Panc1 (cell line): ENCODE measurements around the gene MUS81. TPM values are rescaled to one million over a fixed set of nuclear protein-coding genes. Genes with fewer than 3 reads are reported as not detected.

ENCODE experiments used
- ATAC-seq: fragments of 200-7000 bp; cut with Tn5 transposase; 2 replicates; pipeline ENCODE4 v1.9.1; 2020; ENCODE audit warnings: mild to moderate bottlenecking, moderate library complexity
- BruUV-seq: library from RNA; stranded (reverse); fragments of 400-500 nt; replicated peaks from 2 replicates; lab custom pipeline; 2021; lab: Mats Ljungman, UMichigan
- CTCF ChIA-PET: fragments of 300-600 bp; sonication (Branson Sonifier 250); formaldehyde crosslinking; loops from one replicate; lab custom pipeline; 2022; ENCODE audit warnings: antibody characterized with exemption; lab: Charles Lee
- POLR2A ChIA-PET: fragments of 300-600 bp; sonication (Branson Sonifier 250); formaldehyde crosslinking; loops from one replicate; lab custom pipeline; 2022; ENCODE audit warnings: antibody characterized with exemption; lab: Charles Lee
- DNase-seq: peaks from one replicate; pipeline ENCODE4 v3.0.0-alpha.2; 2010; ENCODE audit warnings: low read depth, low spot score
- H3K27ac ChIP-seq: 2 replicates; pipeline ENCODE4 v1.5.1; 2011; ENCODE audit warnings: mild to moderate bottlenecking, low read length, inconsistent platforms
- H3K27me3 ChIP-seq: fragments of 200-500 bp; sonication (Bioruptor generic); 2 replicates; pipeline ENCODE4 v1.6.0; 2014; ENCODE audit warnings: low read length, inconsistent platforms; ENCODE audit not compliant: control insufficient read depth, insufficient read depth
- H3K36me3 ChIP-seq: fragments of 200-500 bp; sonication (Bioruptor generic); 2 replicates; pipeline ENCODE4 v1.5.1; 2014; ENCODE audit warnings: inconsistent platforms, mild to moderate bottlenecking, low read length, moderate library complexity; ENCODE audit not compliant: control insufficient read depth, insufficient read depth
- H3K4me1 ChIP-seq: 2 replicates; pipeline ENCODE4 v1.5.1; 2011; ENCODE audit warnings: inconsistent platforms, mild to moderate bottlenecking, low read length, moderate library complexity; ENCODE audit not compliant: control insufficient read depth, insufficient read depth
- H3K4me3 ChIP-seq, 2 experiments: 2 replicates each; pipeline ENCODE4 v1.5.1; 2011 to 2012; ENCODE audit warnings: low read depth in 2 of 2, low read length in 2 of 2, mild to moderate bottlenecking in 2 of 2, inconsistent platforms in 1 of 2, moderate library complexity in 1 of 2
- H3K9me3 ChIP-seq: fragments of 200-500 bp; sonication (Bioruptor generic); 2 replicates; pipeline ENCODE4 v1.5.1; 2014; ENCODE audit warnings: low read depth, mild to moderate bottlenecking, inconsistent platforms, low read length, moderate library complexity; ENCODE audit not compliant: control insufficient read depth, insufficient read depth
- CTCF ChIP-seq: fragments of 450-650 bp; IDR thresholded peaks from 2 replicates; pipeline ENCODE4 v1.5.1; 2017; ENCODE audit warnings: mild to moderate bottlenecking
- POLR2AphosphoS5 ChIP-seq: IDR thresholded peaks from 2 replicates; pipeline ENCODE4 v1.6.1; 2012; ENCODE audit warnings: mild to moderate bottlenecking, low read depth, low read length, moderate library complexity
- REST ChIP-seq, 2 experiments: IDR thresholded peaks; 2 replicates each; pipeline ENCODE4 v1.6.1; 2011 to 2012; ENCODE audit warnings: low read depth in 2 of 2, control low read depth in 1 of 2, low read length in 1 of 2, mild to moderate bottlenecking in 1 of 2, moderate library complexity in 1 of 2; ENCODE audit not compliant: insufficient read depth in 1 of 2
- SIN3A ChIP-seq: IDR thresholded peaks from 2 replicates; pipeline ENCODE4 v1.6.1; 2012; ENCODE audit warnings: low read depth, mild to moderate bottlenecking, low read length, moderate library complexity, borderline replicate concordance; ENCODE audit not compliant: insufficient read depth
- TCF7L2 ChIP-seq: IDR thresholded peaks from 2 replicates; pipeline ENCODE4 v1.6.1; 2011; ENCODE audit warnings: mild to moderate bottlenecking, low read depth, low read length, inconsistent platforms
- in situ Hi-C: cut with HindIII; loops from 2 replicates; pipeline ENCODE4 v1.10.0; 2016; ENCODE audit warnings: low sequenced_read_pairs, low pct_unique_long_range_greater_than_20kb
- intact Hi-C: fragments of 100-400 bp; cut with micrococcal nuclease; formaldehyde crosslinking; loops from one replicate; pipeline ENCODE4 v1.10.0; 2022; ENCODE audit not compliant: unreplicated experiment
- total RNA-seq: library from RNA; stranded (reverse); gene quantifications from one replicate; pipeline ENCODE4 v1.2.1, GENCODE V29; 2021; ENCODE audit not compliant: unreplicated experiment

The MUS81 gene
- total RNA-seq, 1 experiment from 2014 or later = 140 TPM

GRCh38 chr11:65869643-65870306, 9.5 kb downstream of the MUS81 start:
- H3K9me3 ChIP-seq = no peaks in the 10 kb centered on the region
- ChIA-PET POLR2A (interaction anchor here (1.4 to 2.1 kb wide), 3 partner anchors 9 to 19 kb away, joined by 6 to 9 read pairs (median 7); partner anchors contain the start of genes FIBP and MUS81), CTCF (interaction anchor here (0.6 to 1.9 kb wide), 4 partner anchors 10 to 105 kb away, joined by 4 to 11 read pairs (median 8); partner anchors contain the start of genes FIBP and MUS81)
- TF ChIP-seq POLR2AphosphoS5 (peak; percentile 32), REST (IDR thresholded peaks at IDR 0.05; ENCODE audit: insufficient read depth in 1 of 2, low read depth in 2 of 2, low read length in 1 of 2) (no peak), TCF7L2 (no peak), CTCF (no peak), SIN3A (no peak)
- no peak overlapping the region for H3K4me3 ChIP-seq
- H3K27me3 ChIP-seq = no peaks in the 10 kb centered on the region
- intact Hi-C loops = no loop called here
- peaks cover 15% of the 10 kb centered on the region for H3K4me1 ChIP-seq
- DNase-seq (no peak), ATAC-seq (0 out of 2 replicates have a peak, but pooled peaks have one; percentile 0)
- in situ Hi-C loops = no loop called here
- no peaks in the 10 kb centered on the region for H3K36me3 ChIP-seq
- H3K27ac ChIP-seq = no peak overlapping the region
- BruUV-seq = no TSS peak

GRCh38 chr11:65870307-65870658, 10.1 kb downstream of the MUS81 start:
- no peak overlapping the region for H3K27ac ChIP-seq
- in situ Hi-C loops = no loop called here
- peaks cover 15% of the 10 kb centered on the region for H3K4me1 ChIP-seq
- no peak overlapping the region for H3K4me3 ChIP-seq
- no TSS peak for BruUV-seq
- no peaks in the 10 kb centered on the region for H3K27me3 ChIP-seq
- TF ChIP-seq POLR2AphosphoS5 = no peak
- TF ChIP-seq TCF7L2 = no peak
- no peak for TF ChIP-seq CTCF
- no peak for TF ChIP-seq SIN3A
- no peaks in the 10 kb centered on the region for H3K9me3 ChIP-seq
- CTCF ChIA-PET = interaction anchor here (0.6 to 1.9 kb wide), 3 partner anchors 14 to 104 kb away, joined by 5 to 11 read pairs (median 10); partner anchors contain the start of gene FIBP
- POLR2A ChIA-PET = interaction anchor here (1.5 to 2.1 kb wide), 2 partner anchors 9 to 11 kb away, joined by 7 to 9 read pairs; partner anchors contain the start of gene MUS81
- no peak for DNase-seq
- intact Hi-C loops = no loop called here
- ATAC-seq = no peak
- H3K36me3 ChIP-seq = no peaks in the 10 kb centered on the region
